Pancreas (tissue), 10 donors: ENCODE measurements around the gene POLA2. TPM values are rescaled to one million over a fixed set of nuclear protein-coding genes. Genes with fewer than 3 reads are reported as not detected.

ENCODE experiments used
- ATAC-seq, 4 donors: fragments of 200-7000 bp; cut with Tn5 transposase; one replicate each; pipeline versions ENCODE4 v1.8.0 to v1.9.1; 2020; ENCODE audit warnings: mild to moderate bottlenecking in 4 of 4, moderate library complexity in 4 of 4
- DNase-seq, 6 donors: peaks; one replicate each; pipeline ENCODE4 v3.0.0-alpha.2; 2020
- FAIRE-seq: peaks from 2 replicates; lab custom pipeline; 2012; peaks lifted over from hg19 to GRCh38; lab: Jason Lieb, UNC
- H3K27ac ChIP-seq, 4 donors: fragments of 200-600 bp; sonication (generic); 1 replicate in 3 of 4; 2 replicates in 1 of 4; pipeline versions ENCODE4 v1.5.0 to v1.8.0; 2020
- H3K27me3 ChIP-seq, 4 donors: fragments of 200-600 bp; one replicate each; pipeline ENCODE4 v1.8.0; 2021
- H3K36me3 ChIP-seq, 3 donors: fragments of 200-600 bp; sonication (generic) in 1 of 3; one replicate each; pipeline versions ENCODE4 v1.5.0 to v1.8.0; 2020 to 2021
- H3K4me1 ChIP-seq, 3 donors: fragments of 200-600 bp; one replicate each; pipeline ENCODE4 v1.8.0; 2021
- H3K4me3 ChIP-seq, 4 donors: fragments of 200-600 bp; sonication (generic) in 2 of 4; one replicate each; pipeline versions ENCODE4 v1.5.0 to v1.8.0; 2020 to 2021
- H3K9me3 ChIP-seq, 4 donors: fragments of 200-600 bp; one replicate each; pipeline ENCODE4 v1.8.0; 2021
- WGBS, 2 donors: extraction: QIAGEN DNeasy Blood & Tissue Kit; methylation state at CpG; one replicate each; pipeline ENCODE4 v1.1.7; 2013; 5-methylcytosine and 5-hydroxymethylcytosine counted together
- intact Hi-C, 3 donors: fragments of 100-400 bp; cut with DNase I; formaldehyde crosslinking; loops; one replicate each; pipeline versions ENCODE4 v1.11.1 to v1.14.2; 2022
- polyA plus RNA-seq, 2 donors: library from polyadenylated mRNA; stranded (reverse); fragments of 200-250 nt; gene quantifications; one replicate each; pipeline ENCODE4 v1.2.3, GENCODE V29; 2013
- total RNA-seq, 6 donors: library from RNA; stranded (reverse); fragmentation: NEBNext Ultra II Directional in 4 of 6; extraction: Animal tissue kit (Norgen Biotek cat#: 25700) in 4 of 6; gene quantifications; one replicate each; pipeline versions ENCODE4 v1.2.1 to v1.2.4, GENCODE V29; 2021 to 2023
- TF ChIP-seq, protein P1 (sequence below), 4 donors: fragments of 200-600 bp; sonication (generic) in 3 of 4; IDR thresholded peaks; one replicate each; pipeline versions ENCODE4 v1.5.0 to v1.8.0; 2021; ENCODE audit warnings: antibody characterized with exemption in 4 of 4
- donor health status: healthy with polysubstance abuse.
- donor health status: DM: no; HTN: no; CAD: no; lungs with moderate emphysema.
- donor health status: DM: no; HTN: no; CAD: no.
- donor health status: control.
- donor health status: control.
- donor health status: Bipolar disorder and iron deficiency.
- donor health status: DM: yes; HTN: yes; CAD: no.
- donor health status: DM: no; HTN: no; CAD: no.
- donor health status: DM: no; HTN: no; CAD: no.
- donor health status: DM: yes; HTN: yes; CAD: no.

POLA2 gene
- total and polyA plus RNA-seq, 8 donors, result 3.1 to 7.5 (median 5.6) TPM

GRCh38 chr11:65307298-65308229, 45.8 kb downstream of the POLA2 start:
- FAIRE-seq (no peak), ATAC-seq (no peak), DNase-seq (no peak)
- intact Hi-C loops, result no loop called here
- Histone ChIP-seq H3K4me1 (peaks cover 3 to 23% (median 14%) of the 10 kb centered on the region in 3 donors), H3K9me3 (no peaks in the 10 kb centered on the region), H3K36me3 (no peaks in the 10 kb centered on the region), H3K27me3 (no peaks in the 10 kb centered on the region), H3K27ac (peak overlapping the region in 2 of 4 donors; percentile 60), H3K4me3 (no peak overlapping the region)
- 79 to 84% methylated on average over 6 of the region's 6 CpGs for WGBS, 2 donors
- TF ChIP-seq, protein P1, sequence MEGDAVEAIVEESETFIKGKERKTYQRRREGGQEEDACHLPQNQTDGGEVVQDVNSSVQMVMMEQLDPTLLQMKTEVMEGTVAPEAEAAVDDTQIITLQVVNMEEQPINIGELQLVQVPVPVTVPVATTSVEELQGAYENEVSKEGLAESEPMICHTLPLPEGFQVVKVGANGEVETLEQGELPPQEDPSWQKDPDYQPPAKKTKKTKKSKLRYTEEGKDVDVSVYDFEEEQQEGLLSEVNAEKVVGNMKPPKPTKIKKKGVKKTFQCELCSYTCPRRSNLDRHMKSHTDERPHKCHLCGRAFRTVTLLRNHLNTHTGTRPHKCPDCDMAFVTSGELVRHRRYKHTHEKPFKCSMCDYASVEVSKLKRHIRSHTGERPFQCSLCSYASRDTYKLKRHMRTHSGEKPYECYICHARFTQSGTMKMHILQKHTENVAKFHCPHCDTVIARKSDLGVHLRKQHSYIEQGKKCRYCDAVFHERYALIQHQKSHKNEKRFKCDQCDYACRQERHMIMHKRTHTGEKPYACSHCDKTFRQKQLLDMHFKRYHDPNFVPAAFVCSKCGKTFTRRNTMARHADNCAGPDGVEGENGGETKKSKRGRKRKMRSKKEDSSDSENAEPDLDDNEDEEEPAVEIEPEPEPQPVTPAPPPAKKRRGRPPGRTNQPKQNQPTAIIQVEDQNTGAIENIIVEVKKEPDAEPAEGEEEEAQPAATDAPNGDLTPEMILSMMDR (IDR thresholded peaks at IDR 0.05), result no peak

GRCh38 chr11:65308281-65308891, 46.6 kb downstream of the POLA2 start:
- Histone ChIP-seq H3K36me3 (no peaks in the 10 kb centered on the region), H3K27ac (peak overlapping the region in 2 of 4 donors; percentile 60), H3K4me1 (peaks cover 3 to 23% (median 14%) of the 10 kb centered on the region in 3 donors), H3K27me3 (no peaks in the 10 kb centered on the region), H3K9me3 (no peaks in the 10 kb centered on the region), H3K4me3 (no peak overlapping the region)
- intact Hi-C loops, result no loop called here
- TF ChIP-seq, protein P1 (IDR thresholded peaks at IDR 0.05), result no peak
- ATAC-seq (peak in 3 of 4 donors; percentile 16 to 45 (median 40)), FAIRE-seq (no peak), DNase-seq (peak in 4 of 6 donors; percentile 39 to 75 (median 58))
- 50 to 54% methylated on average over 7 of the region's 7 CpGs for WGBS, 2 donors

- Histone ChIP-seq H3K27ac (peak overlapping the region in 2 of 4 donors; percentile 60), H3K4me1 (peaks cover 3 to 27% (median 14%) of the 10 kb centered on the region in 3 donors), H3K27me3 (no peaks in the 10 kb centered on the region), H3K4me3 (no peak overlapping the region), H3K36me3 (no peaks in the 10 kb centered on the region), H3K9me3 (no peaks in the 10 kb centered on the region)
- 78 to 83% methylated on average over 5 of the region's 5 CpGs for WGBS, 2 donors
- TF ChIP-seq, protein P1 (IDR thresholded peaks at IDR 0.05), result no peak
- DNase-seq (no peak), ATAC-seq (no peak), FAIRE-seq (no peak)
- intact Hi-C loops, result no loop called here
Measured at GRCh38 chr11:65309006-65309405, 47.2 kb downstream of the POLA2 start.

DNA sequence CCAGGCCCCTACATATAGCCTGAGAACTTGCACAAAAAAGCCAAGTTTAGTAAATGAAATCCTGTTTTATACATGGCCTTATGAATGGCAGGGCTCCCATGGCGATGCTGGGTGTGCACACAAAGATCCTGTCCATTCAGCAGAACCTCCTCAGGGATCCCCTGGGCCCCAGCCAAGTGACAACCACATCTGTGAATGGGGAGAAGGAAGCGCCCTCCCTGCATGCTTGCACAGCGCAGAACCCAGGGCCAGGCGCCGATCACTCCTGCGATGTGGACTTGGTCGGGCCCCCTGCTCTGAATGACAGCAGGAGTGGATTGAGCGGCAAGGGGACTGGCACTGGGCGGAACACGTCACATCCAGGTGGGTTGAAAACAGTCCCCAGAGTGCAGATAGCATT, 48.5 kb downstream of the POLA2 start:
- H3K27me3 ChIP-seq, result no peaks in the 10 kb centered on the region
- 75 to 77% methylated on average over 10 of the region's 10 CpGs for WGBS, 2 donors
- H3K4me3 ChIP-seq, result no peak overlapping the region
- H3K36me3 ChIP-seq, result no peaks in the 10 kb centered on the region
- intact Hi-C loops, result no loop called here
- no peaks in the 10 kb centered on the region for H3K9me3 ChIP-seq
- ATAC-seq (no peak), DNase-seq (peak in 2 of 6 donors; percentile 39 to 70), FAIRE-seq (no peak)
- peaks cover 3 to 27% (median 11%) of the 10 kb centered on the region in 3 donors for H3K4me1 ChIP-seq
- no peak overlapping the region for H3K27ac ChIP-seq
- TF ChIP-seq, protein P1 (IDR thresholded peaks at IDR 0.05), result no peak
